CD4-positive, alpha-beta T cell treated with Interleukin-17A for 4 hours (primary cell): ENCODE measurements around the gene GSKIP.
A peak's percentile ranks its signal among the peaks of the same experiment; 100 is the strongest.

ENCODE experiments used
- DNase-seq: peaks from one replicate; pipeline ENCODE4 v3.0.0-alpha.2; 2020; ENCODE audit warnings: mixed read lengths

The GSKIP gene

GRCh38 chr14:96422992-96423391, 59.7 kb downstream of the GSKIP start:
- no peak for DNase-seq

- DNase-seq: no peak
Measured at GRCh38 chr14:96423446-96424108, 60.3 kb downstream of the GSKIP start.

- peak; percentile 27 for DNase-seq
Measured at GRCh38 chr14:96424109-96424989, 61.0 kb downstream of the GSKIP start.

GRCh38 chr14:96434040-96434439, 70.7 kb downstream of the GSKIP start:
- no peak for DNase-seq
